ENCODE data around the gene SLC22A12. TPM values are rescaled to one million over a fixed set of nuclear protein-coding genes. Genes with fewer than 3 reads are reported as not detected.

Gene SLC22A12
- total and polyA plus RNA-seq, 2 of the 8 experiments (the other 6 are each of a cell fraction or from before 2014, with no cell fraction given) = not detected

DNA sequence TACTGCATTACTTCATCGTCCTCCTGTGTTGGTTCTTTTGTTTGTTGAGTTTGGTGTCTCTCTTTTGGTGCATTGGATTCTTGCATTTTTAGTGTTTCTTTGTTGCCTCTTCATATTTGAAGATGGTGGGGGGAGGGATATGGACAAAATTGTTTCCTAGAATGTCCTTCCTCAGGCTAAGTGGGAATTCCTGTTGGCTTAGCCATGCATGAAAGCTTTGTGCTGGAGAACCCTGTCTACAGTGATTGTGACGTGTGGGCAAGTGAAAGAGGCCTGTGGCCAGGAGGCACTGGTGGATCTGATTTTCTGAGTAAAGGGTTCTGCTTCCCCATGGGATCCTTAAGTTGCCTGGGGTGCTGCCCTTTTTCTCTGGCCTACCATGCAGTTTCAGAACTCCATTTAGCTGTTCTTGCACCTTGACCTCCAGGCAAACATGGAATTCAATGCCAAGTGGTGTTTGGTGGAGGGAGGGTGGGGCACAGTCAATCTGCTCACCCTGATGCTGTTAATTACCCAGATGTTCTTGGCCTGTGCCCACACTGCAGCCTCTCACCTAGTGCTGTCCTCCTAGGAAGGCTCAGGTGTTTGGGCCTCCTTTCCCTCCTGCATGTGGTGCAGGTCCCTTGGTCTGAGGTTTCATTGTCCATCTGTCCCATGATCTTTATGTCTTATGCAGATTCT, 46.3 kb upstream of the SLC22A12 start (continued):
- TF ChIP-seq, protein P1, sequence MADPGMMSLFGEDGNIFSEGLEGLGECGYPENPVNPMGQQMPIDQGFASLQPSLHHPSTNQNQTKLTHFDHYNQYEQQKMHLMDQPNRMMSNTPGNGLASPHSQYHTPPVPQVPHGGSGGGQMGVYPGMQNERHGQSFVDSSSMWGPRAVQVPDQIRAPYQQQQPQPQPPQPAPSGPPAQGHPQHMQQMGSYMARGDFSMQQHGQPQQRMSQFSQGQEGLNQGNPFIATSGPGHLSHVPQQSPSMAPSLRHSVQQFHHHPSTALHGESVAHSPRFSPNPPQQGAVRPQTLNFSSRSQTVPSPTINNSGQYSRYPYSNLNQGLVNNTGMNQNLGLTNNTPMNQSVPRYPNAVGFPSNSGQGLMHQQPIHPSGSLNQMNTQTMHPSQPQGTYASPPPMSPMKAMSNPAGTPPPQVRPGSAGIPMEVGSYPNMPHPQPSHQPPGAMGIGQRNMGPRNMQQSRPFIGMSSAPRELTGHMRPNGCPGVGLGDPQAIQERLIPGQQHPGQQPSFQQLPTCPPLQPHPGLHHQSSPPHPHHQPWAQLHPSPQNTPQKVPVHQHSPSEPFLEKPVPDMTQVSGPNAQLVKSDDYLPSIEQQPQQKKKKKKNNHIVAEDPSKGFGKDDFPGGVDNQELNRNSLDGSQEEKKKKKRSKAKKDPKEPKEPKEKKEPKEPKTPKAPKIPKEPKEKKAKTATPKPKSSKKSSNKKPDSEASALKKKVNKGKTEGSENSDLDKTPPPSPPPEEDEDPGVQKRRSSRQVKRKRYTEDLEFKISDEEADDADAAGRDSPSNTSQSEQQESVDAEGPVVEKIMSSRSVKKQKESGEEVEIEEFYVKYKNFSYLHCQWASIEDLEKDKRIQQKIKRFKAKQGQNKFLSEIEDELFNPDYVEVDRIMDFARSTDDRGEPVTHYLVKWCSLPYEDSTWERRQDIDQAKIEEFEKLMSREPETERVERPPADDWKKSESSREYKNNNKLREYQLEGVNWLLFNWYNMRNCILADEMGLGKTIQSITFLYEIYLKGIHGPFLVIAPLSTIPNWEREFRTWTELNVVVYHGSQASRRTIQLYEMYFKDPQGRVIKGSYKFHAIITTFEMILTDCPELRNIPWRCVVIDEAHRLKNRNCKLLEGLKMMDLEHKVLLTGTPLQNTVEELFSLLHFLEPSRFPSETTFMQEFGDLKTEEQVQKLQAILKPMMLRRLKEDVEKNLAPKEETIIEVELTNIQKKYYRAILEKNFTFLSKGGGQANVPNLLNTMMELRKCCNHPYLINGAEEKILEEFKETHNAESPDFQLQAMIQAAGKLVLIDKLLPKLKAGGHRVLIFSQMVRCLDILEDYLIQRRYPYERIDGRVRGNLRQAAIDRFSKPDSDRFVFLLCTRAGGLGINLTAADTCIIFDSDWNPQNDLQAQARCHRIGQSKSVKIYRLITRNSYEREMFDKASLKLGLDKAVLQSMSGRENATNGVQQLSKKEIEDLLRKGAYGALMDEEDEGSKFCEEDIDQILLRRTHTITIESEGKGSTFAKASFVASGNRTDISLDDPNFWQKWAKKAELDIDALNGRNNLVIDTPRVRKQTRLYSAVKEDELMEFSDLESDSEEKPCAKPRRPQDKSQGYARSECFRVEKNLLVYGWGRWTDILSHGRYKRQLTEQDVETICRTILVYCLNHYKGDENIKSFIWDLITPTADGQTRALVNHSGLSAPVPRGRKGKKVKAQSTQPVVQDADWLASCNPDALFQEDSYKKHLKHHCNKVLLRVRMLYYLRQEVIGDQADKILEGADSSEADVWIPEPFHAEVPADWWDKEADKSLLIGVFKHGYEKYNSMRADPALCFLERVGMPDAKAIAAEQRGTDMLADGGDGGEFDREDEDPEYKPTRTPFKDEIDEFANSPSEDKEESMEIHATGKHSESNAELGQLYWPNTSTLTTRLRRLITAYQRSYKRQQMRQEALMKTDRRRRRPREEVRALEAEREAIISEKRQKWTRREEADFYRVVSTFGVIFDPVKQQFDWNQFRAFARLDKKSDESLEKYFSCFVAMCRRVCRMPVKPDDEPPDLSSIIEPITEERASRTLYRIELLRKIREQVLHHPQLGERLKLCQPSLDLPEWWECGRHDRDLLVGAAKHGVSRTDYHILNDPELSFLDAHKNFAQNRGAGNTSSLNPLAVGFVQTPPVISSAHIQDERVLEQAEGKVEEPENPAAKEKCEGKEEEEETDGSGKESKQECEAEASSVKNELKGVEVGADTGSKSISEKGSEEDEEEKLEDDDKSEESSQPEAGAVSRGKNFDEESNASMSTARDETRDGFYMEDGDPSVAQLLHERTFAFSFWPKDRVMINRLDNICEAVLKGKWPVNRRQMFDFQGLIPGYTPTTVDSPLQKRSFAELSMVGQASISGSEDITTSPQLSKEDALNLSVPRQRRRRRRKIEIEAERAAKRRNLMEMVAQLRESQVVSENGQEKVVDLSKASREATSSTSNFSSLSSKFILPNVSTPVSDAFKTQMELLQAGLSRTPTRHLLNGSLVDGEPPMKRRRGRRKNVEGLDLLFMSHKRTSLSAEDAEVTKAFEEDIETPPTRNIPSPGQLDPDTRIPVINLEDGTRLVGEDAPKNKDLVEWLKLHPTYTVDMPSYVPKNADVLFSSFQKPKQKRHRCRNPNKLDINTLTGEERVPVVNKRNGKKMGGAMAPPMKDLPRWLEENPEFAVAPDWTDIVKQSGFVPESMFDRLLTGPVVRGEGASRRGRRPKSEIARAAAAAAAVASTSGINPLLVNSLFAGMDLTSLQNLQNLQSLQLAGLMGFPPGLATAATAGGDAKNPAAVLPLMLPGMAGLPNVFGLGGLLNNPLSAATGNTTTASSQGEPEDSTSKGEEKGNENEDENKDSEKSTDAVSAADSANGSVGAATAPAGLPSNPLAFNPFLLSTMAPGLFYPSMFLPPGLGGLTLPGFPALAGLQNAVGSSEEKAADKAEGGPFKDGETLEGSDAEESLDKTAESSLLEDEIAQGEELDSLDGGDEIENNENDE (IDR thresholded peaks at IDR 0.05; ENCODE audit: insufficient replicate concordance, low read length) = no peak
- TF ChIP-seq RAD21 (IDR thresholded peaks at IDR 0.05 in 1 of 2, conservative IDR thresholded peaks at IDR 0.05 in 1 of 2; ENCODE audit: low read depth in 2 of 2, low read length in 2 of 2) (no peak), RFX5 (IDR thresholded peaks at IDR 0.05; ENCODE audit: borderline replicate concordance, low read depth, low read length) (no peak), POLR2A (IDR thresholded peaks at IDR 0.05; ENCODE audit: control extremely low read depth in 1 of 2, low read depth in 2 of 2, low read length in 2 of 2) (no peak), BCL11A (IDR thresholded peaks at IDR 0.05; ENCODE audit: low read depth in 2 of 2, low read length in 2 of 2) (no peak), SUZ12 (IDR thresholded peaks at IDR 0.05; ENCODE audit: low read length) (no peak), CHD1 (IDR thresholded peaks at IDR 0.05; ENCODE audit: low read depth, low read length) (no peak), RNF2 (IDR thresholded peaks at IDR 0.05; ENCODE audit: borderline replicate concordance, low read depth, low read length, missing control alignments, poor library complexity, severe bottlenecking) (no peak), KDM1A (IDR thresholded peaks at IDR 0.05; ENCODE audit: borderline replicate concordance, low read length) (no peak), BRCA1 (IDR thresholded peaks at IDR 0.05; ENCODE audit: low read depth, low read length) (no peak)

All from H1 (cell line).